Measurements from ENCODE around the gene CDKN1B.

The CDKN1B gene

DNA sequence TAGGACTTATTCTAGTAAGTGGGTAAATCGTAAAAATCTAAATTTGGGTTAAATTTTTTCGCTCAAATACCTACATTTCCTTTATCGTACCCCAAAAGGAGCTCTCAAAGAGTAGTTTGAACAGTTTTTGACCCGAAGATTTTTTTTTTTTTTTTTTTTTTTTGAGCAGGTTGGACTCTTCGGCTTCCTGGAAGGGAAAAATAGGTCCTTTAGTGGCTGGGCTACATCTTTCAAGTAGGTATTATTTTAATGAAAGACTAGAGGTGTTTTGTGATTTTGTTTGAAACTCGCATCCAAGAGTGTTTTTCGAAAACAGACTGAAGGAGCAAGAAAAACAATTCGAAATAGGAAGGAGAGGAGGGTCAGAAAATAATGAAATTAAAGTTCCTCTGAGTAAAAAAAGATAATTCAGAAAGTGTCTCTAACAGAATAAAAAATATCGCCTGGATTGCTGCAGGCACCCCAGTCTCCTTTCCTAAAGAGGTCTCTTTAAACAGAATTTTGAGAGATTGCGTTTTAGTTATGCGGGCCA lies 6.0 kb downstream of the CDKN1B start:
- peak; percentile 34 for DNase-seq (ENCODE audit: low read depth)
- TF ChIP-seq MYC (IDR thresholded peaks at IDR 0.05; ENCODE audit: low read depth, low read length) (no peak), POLR2A (IDR thresholded peaks at IDR 0.05; ENCODE audit: extremely low read depth, insufficient read length) (no peak)
- TF ChIP-seq, protein P1, sequence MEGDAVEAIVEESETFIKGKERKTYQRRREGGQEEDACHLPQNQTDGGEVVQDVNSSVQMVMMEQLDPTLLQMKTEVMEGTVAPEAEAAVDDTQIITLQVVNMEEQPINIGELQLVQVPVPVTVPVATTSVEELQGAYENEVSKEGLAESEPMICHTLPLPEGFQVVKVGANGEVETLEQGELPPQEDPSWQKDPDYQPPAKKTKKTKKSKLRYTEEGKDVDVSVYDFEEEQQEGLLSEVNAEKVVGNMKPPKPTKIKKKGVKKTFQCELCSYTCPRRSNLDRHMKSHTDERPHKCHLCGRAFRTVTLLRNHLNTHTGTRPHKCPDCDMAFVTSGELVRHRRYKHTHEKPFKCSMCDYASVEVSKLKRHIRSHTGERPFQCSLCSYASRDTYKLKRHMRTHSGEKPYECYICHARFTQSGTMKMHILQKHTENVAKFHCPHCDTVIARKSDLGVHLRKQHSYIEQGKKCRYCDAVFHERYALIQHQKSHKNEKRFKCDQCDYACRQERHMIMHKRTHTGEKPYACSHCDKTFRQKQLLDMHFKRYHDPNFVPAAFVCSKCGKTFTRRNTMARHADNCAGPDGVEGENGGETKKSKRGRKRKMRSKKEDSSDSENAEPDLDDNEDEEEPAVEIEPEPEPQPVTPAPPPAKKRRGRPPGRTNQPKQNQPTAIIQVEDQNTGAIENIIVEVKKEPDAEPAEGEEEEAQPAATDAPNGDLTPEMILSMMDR (IDR thresholded peaks at IDR 0.05; ENCODE audit: low read depth, low read length): no peak
- TF ChIP-seq, protein P2, sequence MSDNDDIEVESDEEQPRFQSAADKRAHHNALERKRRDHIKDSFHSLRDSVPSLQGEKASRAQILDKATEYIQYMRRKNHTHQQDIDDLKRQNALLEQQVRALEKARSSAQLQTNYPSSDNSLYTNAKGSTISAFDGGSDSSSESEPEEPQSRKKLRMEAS (IDR thresholded peaks at IDR 0.05; ENCODE audit: low read depth, low read length): no peak
- peak overlapping the region; percentile 96 for H3K4me3 ChIP-seq (ENCODE audit: low read depth, low read length)

DNA sequence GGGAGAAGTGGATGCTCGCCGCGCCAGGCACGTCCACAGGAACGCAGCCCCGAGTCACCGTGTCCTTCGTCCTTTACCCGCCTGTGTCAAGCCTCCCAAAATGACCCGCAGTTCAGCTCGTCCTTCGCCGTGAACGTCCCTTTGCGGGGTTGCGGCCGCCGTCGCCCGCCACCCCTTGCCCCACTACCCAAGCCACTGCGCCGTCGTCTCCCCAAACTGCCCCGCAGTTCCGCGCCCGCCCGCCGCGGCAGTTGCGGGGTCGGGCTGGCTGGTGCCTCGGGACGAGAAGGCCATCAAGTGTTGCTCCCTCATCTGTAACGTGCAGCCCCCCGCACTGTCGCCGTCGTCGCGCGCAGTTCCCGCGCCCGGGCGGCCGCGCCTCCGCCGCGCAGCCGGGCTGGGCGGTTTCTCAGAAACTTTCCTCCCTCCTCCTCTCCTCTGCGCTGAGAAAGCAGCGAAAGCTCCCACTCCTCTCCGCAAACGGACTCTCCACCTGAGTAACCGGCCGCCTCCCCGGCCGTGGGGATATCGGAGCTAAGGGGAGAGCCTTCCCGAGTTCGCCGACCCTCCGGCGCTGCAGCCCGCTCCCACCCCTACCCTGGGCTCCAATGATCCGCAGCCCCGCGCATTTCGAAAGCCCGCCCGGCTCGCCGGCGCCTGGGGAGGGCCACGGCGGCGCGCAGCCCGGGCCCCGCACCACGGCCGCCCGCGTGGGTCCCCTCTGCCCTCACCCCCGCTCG lies 6.7 kb downstream of the CDKN1B start:
- TF ChIP-seq POLR2A (IDR thresholded peaks at IDR 0.05; ENCODE audit: extremely low read depth, insufficient read length) (no peak), MYC (IDR thresholded peaks at IDR 0.05; ENCODE audit: low read depth, low read length) (0 out of 2 replicates have a peak, but pooled peaks have one; percentile 17)
- TF ChIP-seq, protein P1 (IDR thresholded peaks at IDR 0.05; ENCODE audit: low read depth, low read length): no peak
- TF ChIP-seq, protein P2 (IDR thresholded peaks at IDR 0.05; ENCODE audit: low read depth, low read length): no peak
- peak overlapping the region; percentile 96 for H3K4me3 ChIP-seq (ENCODE audit: low read depth, low read length)
- DNase-seq (ENCODE audit: low read depth): peak; percentile 59

DNA sequence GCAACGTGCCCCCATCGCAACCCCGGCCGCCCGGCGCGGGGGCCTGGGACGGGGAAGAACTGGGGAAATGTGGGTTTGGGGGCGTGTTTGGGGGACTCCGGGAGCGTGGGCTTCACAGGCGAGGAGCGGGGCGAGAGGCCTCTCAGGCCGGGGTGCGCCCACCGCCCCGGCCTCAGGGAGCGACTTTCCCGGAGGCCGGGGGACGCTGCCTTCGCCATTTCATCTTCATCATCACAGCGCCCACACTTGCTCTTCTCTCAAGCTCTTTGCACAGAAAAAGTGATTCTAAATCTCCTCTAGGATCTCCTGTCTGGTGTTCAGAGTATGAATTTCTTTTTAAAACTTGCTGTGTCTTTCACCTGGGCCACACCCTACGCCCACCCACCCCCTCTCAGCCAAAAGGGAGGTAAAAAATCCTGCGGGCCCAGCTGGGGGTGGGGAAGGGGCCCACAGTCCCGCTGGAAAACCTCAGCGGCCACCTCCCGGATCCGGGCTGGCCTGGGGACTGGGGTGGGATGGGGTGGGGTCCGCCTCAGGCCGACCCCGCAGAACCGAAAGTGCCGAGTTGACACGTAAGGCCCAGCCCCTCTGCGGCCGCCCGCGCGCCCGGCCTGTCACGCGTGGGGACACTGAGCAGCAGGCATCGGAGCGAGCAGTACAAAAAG lies 7.4 kb downstream of the CDKN1B start:
- TF ChIP-seq, protein P2 (IDR thresholded peaks at IDR 0.05; ENCODE audit: low read depth, low read length): no peak
- TF ChIP-seq, protein P1 (IDR thresholded peaks at IDR 0.05; ENCODE audit: low read depth, low read length): no peak
- TF ChIP-seq POLR2A (IDR thresholded peaks at IDR 0.05; ENCODE audit: extremely low read depth, insufficient read length): no peak
- no peak for TF ChIP-seq MYC (IDR thresholded peaks at IDR 0.05; ENCODE audit: low read depth, low read length)
- no peak for DNase-seq (ENCODE audit: low read depth)

DNA sequence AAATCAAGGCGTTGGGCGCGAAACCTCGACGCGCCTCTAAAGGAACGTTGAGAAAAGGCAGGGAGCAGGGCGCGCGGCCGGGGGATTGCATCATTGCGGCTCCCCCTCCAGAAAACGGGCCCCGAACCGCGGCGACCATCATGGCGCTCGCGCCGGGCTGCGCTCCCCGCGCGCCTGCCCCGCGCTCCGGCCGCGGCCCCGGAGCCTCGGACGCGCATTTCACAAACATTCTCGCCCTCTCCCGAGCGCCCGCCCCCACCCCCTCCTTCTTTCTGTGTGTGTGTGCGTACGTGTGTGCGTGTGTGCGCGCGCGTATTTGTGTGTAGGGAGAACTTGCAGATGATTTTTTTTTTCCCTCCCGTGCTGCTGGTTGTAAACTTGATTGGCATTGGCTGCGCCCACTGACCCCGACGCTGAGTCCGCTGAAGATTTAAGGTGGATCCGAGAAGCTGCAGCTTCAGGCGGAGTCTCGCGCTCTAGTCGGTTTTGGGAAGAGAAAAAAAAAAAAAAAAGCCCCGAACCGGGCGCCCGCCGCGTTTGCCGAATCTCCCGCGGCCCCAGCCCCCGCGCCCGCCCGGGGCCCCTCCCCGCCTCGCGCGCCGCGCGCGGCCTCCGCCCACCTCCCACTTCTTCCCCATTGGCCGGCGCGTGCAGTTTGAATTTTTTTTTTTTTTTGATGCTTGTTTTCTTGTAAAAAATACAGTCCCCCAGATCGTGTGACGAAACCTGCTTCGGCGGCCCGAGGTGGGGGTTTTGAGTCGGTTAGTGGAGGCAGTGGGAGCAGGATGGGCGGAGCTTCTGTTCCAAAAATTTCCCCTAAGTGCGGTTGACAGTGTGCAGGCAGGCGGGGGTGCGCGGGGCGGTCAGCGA lies 8.2 kb downstream of the CDKN1B start:
- TF ChIP-seq MYC (IDR thresholded peaks at IDR 0.05; ENCODE audit: low read depth, low read length): peak; percentile 56
- peak; percentile 81 for TF ChIP-seq POLR2A (IDR thresholded peaks at IDR 0.05; ENCODE audit: extremely low read depth, insufficient read length)
- TF ChIP-seq, protein P2 (IDR thresholded peaks at IDR 0.05; ENCODE audit: low read depth, low read length): 0 out of 2 replicates have a peak, but pooled peaks have one; percentile 7
- TF ChIP-seq, protein P1 (IDR thresholded peaks at IDR 0.05; ENCODE audit: low read depth, low read length): no peak
- peak overlapping the region; percentile 94 for H3K4me3 ChIP-seq (ENCODE audit: low read depth, low read length)
- DNase-seq (ENCODE audit: low read depth): peak; percentile 98

More for the DNA sequence above, 7.4 kb downstream of the CDKN1B start:
- peak overlapping the region; percentile 75 for H3K4me3 ChIP-seq (ENCODE audit: low read depth, low read length)

DNA sequence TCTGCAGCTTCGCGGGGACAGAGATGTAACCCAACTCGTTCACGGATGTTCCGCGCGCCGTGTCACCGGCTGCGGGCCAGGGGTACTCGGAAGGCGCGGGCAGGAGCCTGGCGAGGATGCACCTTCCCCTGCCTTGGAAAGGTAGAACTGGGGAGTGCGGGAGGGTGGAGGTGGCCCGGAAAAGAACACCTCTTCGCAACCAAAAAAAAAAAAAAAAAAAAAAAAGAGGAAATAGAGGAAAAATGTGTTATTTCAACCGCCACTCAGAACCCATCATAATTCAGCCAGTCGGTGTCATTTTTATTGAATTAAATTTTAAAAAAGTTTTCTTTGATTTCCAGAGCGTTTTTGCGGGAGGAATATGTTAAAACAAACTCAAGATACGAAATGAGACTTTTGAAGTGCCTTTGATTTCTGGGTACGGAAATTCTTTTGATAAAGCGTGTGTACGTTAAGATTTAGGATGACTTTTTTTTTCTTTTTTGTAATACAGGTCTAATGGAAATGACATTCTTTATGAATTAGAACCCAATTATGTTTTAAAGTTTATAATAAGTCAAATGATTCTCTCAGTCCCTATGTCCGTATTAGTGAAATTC lies 8.9 kb downstream of the CDKN1B start:
- peak overlapping the region; percentile 94 for H3K4me3 ChIP-seq (ENCODE audit: low read depth, low read length)
- TF ChIP-seq, protein P1 (IDR thresholded peaks at IDR 0.05; ENCODE audit: low read depth, low read length): no peak
- no peak; the same call in 1 of the 2 replicates for TF ChIP-seq MYC (IDR thresholded peaks at IDR 0.05; ENCODE audit: low read depth, low read length)
- TF ChIP-seq, protein P2 (IDR thresholded peaks at IDR 0.05; ENCODE audit: low read depth, low read length): no peak
- no peak for DNase-seq (ENCODE audit: low read depth)
